ENCODE results near the gene COX11. TPM values are rescaled to one million over a fixed set of nuclear protein-coding genes. Genes with fewer than 3 reads are reported as not detected.

Gene COX11
- polyA plus RNA-seq, 1 of the 3 experiments (the other 2 are of a cell fraction) = 85.8 TPM

- H3F3A ChIP-seq (replicated peaks; ENCODE audit: insufficient read depth) = no peaks in the 10 kb centered on the region
- H3K4me1 ChIP-seq (ENCODE audit: control insufficient read depth in 1 of 2, insufficient read depth in 2 of 2, low read depth in 1 of 2, low read length in 1 of 2) = no peaks in the 10 kb centered on the region
- H3K36me3 ChIP-seq (replicated peaks in 1 of 2; ENCODE audit: control insufficient read depth in 1 of 2, insufficient read depth in 2 of 2, low read length in 1 of 2) = peaks cover 69 to 73% of the 10 kb centered on the region in 2 experiments
- no peak overlapping the region for H3K4me2 ChIP-seq
- H3K27me3 ChIP-seq (ENCODE audit: insufficient read depth) = no peaks in the 10 kb centered on the region
- 100% methylated on average over 1 of the region's 1 CpG for WGBS (ENCODE audit: low lambda C conversion rate)
- no peak for DNase-seq
- no peak overlapping the region for H3K4me3 ChIP-seq (ENCODE audit: low read depth in 2 of 2, low read length in 1 of 2)
- TF ChIP-seq RXRA (IDR thresholded peaks at IDR 0.05; ENCODE audit: borderline replicate concordance, low read depth) (no peak), EP300 (IDR thresholded peaks at IDR 0.05; ENCODE audit: borderline replicate concordance in 1 of 2, low read depth in 1 of 2, low read length in 1 of 2) (no peak), RCOR1 (IDR thresholded peaks at IDR 0.05; ENCODE audit: low read length) (no peak), IRF3 (IDR thresholded peaks at IDR 0.05; ENCODE audit: low read depth, low read length) (no peak), YY1 (IDR thresholded peaks at IDR 0.05; ENCODE audit: low read depth) (no peak), RAD21 (IDR thresholded peaks at IDR 0.05; ENCODE audit: low read length) (no peak), ZBTB33 (IDR thresholded peaks at IDR 0.05; ENCODE audit: borderline replicate concordance, low read depth) (no peak), REST (IDR thresholded peaks at IDR 0.05; ENCODE audit: low read depth, low read length) (no peak), MXI1 (IDR thresholded peaks at IDR 0.05; ENCODE audit: low read depth, low read length) (no peak)
- H4K20me1 ChIP-seq (ENCODE audit: insufficient read depth) = no peaks in the 10 kb centered on the region
- no peak overlapping the region for H3K9ac ChIP-seq
- no peaks in the 10 kb centered on the region for H3K9me2 ChIP-seq
- POLR2A ChIA-PET = interaction anchor here (1.0 kb wide), 1 partner anchor 32 kb away, joined by 3 read pairs; the partner anchor contains the start of gene TOM1L1
- no peaks in the 10 kb centered on the region for H3K9me3 ChIP-seq
- H2AFZ ChIP-seq (ENCODE audit: low read depth) = no peak overlapping the region
- no peak overlapping the region for H3K27ac ChIP-seq (ENCODE audit: low read depth in 2 of 2, low read length in 1 of 2)
- H3K79me2 ChIP-seq (ENCODE audit: insufficient read depth) = no peaks in the 10 kb centered on the region
- CTCF ChIA-PET = interaction anchor here (1.0 kb wide), 1 partner anchor 17 kb away, joined by 3 read pairs; no protein-coding TSS in a partner anchor
These were observed 35.7 kb downstream of the COX11 start for GRCh38 chr17:54932711-54933110.

GRCh38 chr17:54927525-54927924 is 40.9 kb downstream of the COX11 start:
- ChIA-PET CTCF (interaction anchor here (0.9 kb wide), 2 partner anchors 9 to 22 kb away, joined by 3 read pairs; no protein-coding TSS in a partner anchor), POLR2A (no interaction called here)
- 91% methylated on average over 3 of the region's 3 CpGs for WGBS (ENCODE audit: low lambda C conversion rate)

More at GRCh38 chr17:54927525-54927924, 40.9 kb downstream of the COX11 start:
- Histone ChIP-seq H3K4me1 (ENCODE audit: control insufficient read depth in 1 of 2, insufficient read depth in 2 of 2, low read depth in 1 of 2, low read length in 1 of 2) (no peaks in the 10 kb centered on the region), H3K9me2 (no peaks in the 10 kb centered on the region), H3K9me3 (no peaks in the 10 kb centered on the region), H3K4me3 (ENCODE audit: low read depth in 2 of 2, low read length in 1 of 2) (no peak overlapping the region), H3K9ac (no peak overlapping the region), H3K27ac (ENCODE audit: low read depth in 2 of 2, low read length in 1 of 2) (no peak overlapping the region), H2AFZ (ENCODE audit: low read depth) (no peak overlapping the region), H3K4me2 (no peak overlapping the region), H3K27me3 (ENCODE audit: insufficient read depth) (no peaks in the 10 kb centered on the region), H4K20me1 (ENCODE audit: insufficient read depth) (no peaks in the 10 kb centered on the region), H3K36me3 (replicated peaks in 1 of 2; ENCODE audit: control insufficient read depth in 1 of 2, insufficient read depth in 2 of 2, low read length in 1 of 2) (peaks cover 39 to 57% of the 10 kb centered on the region in 2 experiments), H3F3A (replicated peaks; ENCODE audit: insufficient read depth) (no peaks in the 10 kb centered on the region), H3K79me2 (ENCODE audit: insufficient read depth) (no peaks in the 10 kb centered on the region)
- TF ChIP-seq CTCF (IDR thresholded peaks at IDR 0.05) (no peak), FOXM1 (IDR thresholded peaks at IDR 0.05; ENCODE audit: low read depth) (no peak)
- DNase-seq = no peak

Data from SK-N-SH (cell line).